ENCODE data around the gene VEGFC.

VEGFC gene

GRCh38 chr4:176825586-176825985, 32.9 kb upstream of the VEGFC start:
- Histone ChIP-seq H3K4me3 (ENCODE audit: low read depth in 1 of 2, low read length in 2 of 2) (no peak overlapping the region), H3K36me3 (ENCODE audit: control insufficient read depth in 1 of 2, insufficient read depth in 2 of 2, low read length in 2 of 2) (no peaks in the 10 kb centered on the region), H3K9ac (ENCODE audit: low read depth in 1 of 2, low read length in 2 of 2) (no peak overlapping the region), H3K9me3 (ENCODE audit: control insufficient read depth in 1 of 2, low read length in 2 of 2) (no peaks in the 10 kb centered on the region), H3K27ac (ENCODE audit: low read depth, low read length) (no peak overlapping the region), H3K27me3 (ENCODE audit: control insufficient read depth in 1 of 2, insufficient read depth in 2 of 2, low read length in 2 of 2) (no peaks in the 10 kb centered on the region), H3K4me1 (ENCODE audit: control insufficient read depth in 1 of 2, insufficient read depth in 2 of 2, low read length in 2 of 2) (no peaks in the 10 kb centered on the region)

GRCh38 chr4:176824645-176825366, 32.1 kb upstream of the VEGFC start:
- no peak overlapping the region for H3K4me3 ChIP-seq (ENCODE audit: low read depth in 1 of 2, low read length in 2 of 2)

GRCh38 chr4:176818531-176818930, 25.8 kb upstream of the VEGFC start:
- H3K36me3 ChIP-seq (ENCODE audit: control insufficient read depth in 1 of 2, insufficient read depth in 2 of 2, low read length in 2 of 2): no peaks in the 10 kb centered on the region

More at GRCh38 chr4:176824645-176825366, 32.1 kb upstream of the VEGFC start:
- Histone ChIP-seq H3K36me3 (ENCODE audit: control insufficient read depth in 1 of 2, insufficient read depth in 2 of 2, low read length in 2 of 2) (no peaks in the 10 kb centered on the region), H3K9me3 (ENCODE audit: control insufficient read depth in 1 of 2, low read length in 2 of 2) (no peaks in the 10 kb centered on the region), H3K4me1 (ENCODE audit: control insufficient read depth in 1 of 2, insufficient read depth in 2 of 2, low read length in 2 of 2) (no peaks in the 10 kb centered on the region), H3K27ac (ENCODE audit: low read depth, low read length) (no peak overlapping the region), H3K9ac (ENCODE audit: low read depth in 1 of 2, low read length in 2 of 2) (no peak overlapping the region), H3K27me3 (ENCODE audit: control insufficient read depth in 1 of 2, insufficient read depth in 2 of 2, low read length in 2 of 2) (no peaks in the 10 kb centered on the region)

GRCh38 chr4:176817204-176817603, 24.5 kb upstream of the VEGFC start:
- H3K9me3 ChIP-seq (ENCODE audit: control insufficient read depth in 1 of 2, low read length in 2 of 2): no peaks in the 10 kb centered on the region
- H3K9ac ChIP-seq (ENCODE audit: low read depth in 1 of 2, low read length in 2 of 2): no peak overlapping the region
- H3K36me3 ChIP-seq (ENCODE audit: control insufficient read depth in 1 of 2, insufficient read depth in 2 of 2, low read length in 2 of 2): no peaks in the 10 kb centered on the region
- no peaks in the 10 kb centered on the region for H3K27me3 ChIP-seq (ENCODE audit: control insufficient read depth in 1 of 2, insufficient read depth in 2 of 2, low read length in 2 of 2)
- no peaks in the 10 kb centered on the region for H3K4me1 ChIP-seq (ENCODE audit: control insufficient read depth in 1 of 2, insufficient read depth in 2 of 2, low read length in 2 of 2)
- no peak overlapping the region for H3K27ac ChIP-seq (ENCODE audit: low read depth, low read length)
- H3K4me3 ChIP-seq (ENCODE audit: low read depth in 1 of 2, low read length in 2 of 2): no peak overlapping the region

More at GRCh38 chr4:176818531-176818930, 25.8 kb upstream of the VEGFC start:
- Histone ChIP-seq H3K27ac (ENCODE audit: low read depth, low read length) (no peak overlapping the region), H3K9me3 (ENCODE audit: control insufficient read depth in 1 of 2, low read length in 2 of 2) (no peaks in the 10 kb centered on the region), H3K9ac (ENCODE audit: low read depth in 1 of 2, low read length in 2 of 2) (no peak overlapping the region), H3K4me3 (ENCODE audit: low read depth in 1 of 2, low read length in 2 of 2) (no peak overlapping the region), H3K4me1 (ENCODE audit: control insufficient read depth in 1 of 2, insufficient read depth in 2 of 2, low read length in 2 of 2) (no peaks in the 10 kb centered on the region), H3K27me3 (ENCODE audit: control insufficient read depth in 1 of 2, insufficient read depth in 2 of 2, low read length in 2 of 2) (no peaks in the 10 kb centered on the region)

- Histone ChIP-seq H3K4me3 (ENCODE audit: low read depth in 1 of 2, low read length in 2 of 2) (no peak overlapping the region), H3K9me3 (ENCODE audit: control insufficient read depth in 1 of 2, low read length in 2 of 2) (no peaks in the 10 kb centered on the region), H3K36me3 (ENCODE audit: control insufficient read depth in 1 of 2, insufficient read depth in 2 of 2, low read length in 2 of 2) (no peaks in the 10 kb centered on the region), H3K27ac (ENCODE audit: low read depth, low read length) (no peak overlapping the region), H3K9ac (ENCODE audit: low read depth in 1 of 2, low read length in 2 of 2) (no peak overlapping the region), H3K27me3 (ENCODE audit: control insufficient read depth in 1 of 2, insufficient read depth in 2 of 2, low read length in 2 of 2) (no peaks in the 10 kb centered on the region), H3K4me1 (ENCODE audit: control insufficient read depth in 1 of 2, insufficient read depth in 2 of 2, low read length in 2 of 2) (no peaks in the 10 kb centered on the region)
These were observed 22.0 kb upstream of the VEGFC start for GRCh38 chr4:176814770-176815169.

- H3K36me3 ChIP-seq (ENCODE audit: control insufficient read depth in 1 of 2, insufficient read depth in 2 of 2, low read length in 2 of 2): no peaks in the 10 kb centered on the region
- no peaks in the 10 kb centered on the region for H3K27me3 ChIP-seq (ENCODE audit: control insufficient read depth in 1 of 2, insufficient read depth in 2 of 2, low read length in 2 of 2)
- no peak overlapping the region for H3K27ac ChIP-seq (ENCODE audit: low read depth, low read length)
- no peaks in the 10 kb centered on the region for H3K4me1 ChIP-seq (ENCODE audit: control insufficient read depth in 1 of 2, insufficient read depth in 2 of 2, low read length in 2 of 2)
- peaks cover 3 to 4% of the 10 kb centered on the region in 2 donors for H3K9me3 ChIP-seq (ENCODE audit: control insufficient read depth in 1 of 2, low read length in 2 of 2)
- no peak overlapping the region for H3K9ac ChIP-seq (ENCODE audit: low read depth in 1 of 2, low read length in 2 of 2)
- no peak overlapping the region for H3K4me3 ChIP-seq (ENCODE audit: low read depth in 1 of 2, low read length in 2 of 2)
These were observed 17.9 kb upstream of the VEGFC start for GRCh38 chr4:176810481-176811249.

GRCh38 chr4:176806778-176807375, 14.2 kb upstream of the VEGFC start:
- Histone ChIP-seq H3K27me3 (ENCODE audit: control insufficient read depth in 1 of 2, insufficient read depth in 2 of 2, low read length in 2 of 2) (no peaks in the 10 kb centered on the region), H3K9ac (ENCODE audit: low read depth in 1 of 2, low read length in 2 of 2) (no peak overlapping the region), H3K4me1 (ENCODE audit: control insufficient read depth in 1 of 2, insufficient read depth in 2 of 2, low read length in 2 of 2) (no peaks in the 10 kb centered on the region), H3K36me3 (ENCODE audit: control insufficient read depth in 1 of 2, insufficient read depth in 2 of 2, low read length in 2 of 2) (no peaks in the 10 kb centered on the region), H3K9me3 (ENCODE audit: control insufficient read depth in 1 of 2, low read length in 2 of 2) (peaks cover 3 to 4% of the 10 kb centered on the region in 2 donors), H3K27ac (ENCODE audit: low read depth, low read length) (no peak overlapping the region), H3K4me3 (ENCODE audit: low read depth in 1 of 2, low read length in 2 of 2) (no peak overlapping the region)

- Histone ChIP-seq H3K9me3 (ENCODE audit: control insufficient read depth in 1 of 2, low read length in 2 of 2) (peaks cover 3 to 4% of the 10 kb centered on the region in 2 donors), H3K27me3 (ENCODE audit: control insufficient read depth in 1 of 2, insufficient read depth in 2 of 2, low read length in 2 of 2) (no peaks in the 10 kb centered on the region), H3K4me1 (ENCODE audit: control insufficient read depth in 1 of 2, insufficient read depth in 2 of 2, low read length in 2 of 2) (no peaks in the 10 kb centered on the region), H3K27ac (ENCODE audit: low read depth, low read length) (no peak overlapping the region), H3K36me3 (ENCODE audit: control insufficient read depth in 1 of 2, insufficient read depth in 2 of 2, low read length in 2 of 2) (no peaks in the 10 kb centered on the region), H3K9ac (ENCODE audit: low read depth in 1 of 2, low read length in 2 of 2) (no peak overlapping the region), H3K4me3 (ENCODE audit: low read depth in 1 of 2, low read length in 2 of 2) (no peak overlapping the region)
These were observed 12.4 kb upstream of the VEGFC start for GRCh38 chr4:176805155-176805554.

GRCh38 chr4:176800891-176801534, 8.3 kb upstream of the VEGFC start:
- no peaks in the 10 kb centered on the region for H3K27me3 ChIP-seq (ENCODE audit: control insufficient read depth in 1 of 2, insufficient read depth in 2 of 2, low read length in 2 of 2)

GRCh38 chr4:176799653-176800052, 6.9 kb upstream of the VEGFC start:
- H3K27ac ChIP-seq (ENCODE audit: low read depth, low read length): no peak overlapping the region
- H3K36me3 ChIP-seq (ENCODE audit: control insufficient read depth in 1 of 2, insufficient read depth in 2 of 2, low read length in 2 of 2): no peaks in the 10 kb centered on the region
- no peaks in the 10 kb centered on the region for H3K9me3 ChIP-seq (ENCODE audit: control insufficient read depth in 1 of 2, low read length in 2 of 2)
- no peaks in the 10 kb centered on the region for H3K4me1 ChIP-seq (ENCODE audit: control insufficient read depth in 1 of 2, insufficient read depth in 2 of 2, low read length in 2 of 2)
- no peak overlapping the region for H3K4me3 ChIP-seq (ENCODE audit: low read depth in 1 of 2, low read length in 2 of 2)
- no peak overlapping the region for H3K9ac ChIP-seq (ENCODE audit: low read depth in 1 of 2, low read length in 2 of 2)
- H3K27me3 ChIP-seq (ENCODE audit: control insufficient read depth in 1 of 2, insufficient read depth in 2 of 2, low read length in 2 of 2): no peaks in the 10 kb centered on the region

More at GRCh38 chr4:176800891-176801534, 8.3 kb upstream of the VEGFC start:
- no peaks in the 10 kb centered on the region for H3K9me3 ChIP-seq (ENCODE audit: control insufficient read depth in 1 of 2, low read length in 2 of 2)
- no peak overlapping the region for H3K9ac ChIP-seq (ENCODE audit: low read depth in 1 of 2, low read length in 2 of 2)
- H3K4me3 ChIP-seq (ENCODE audit: low read depth in 1 of 2, low read length in 2 of 2): no peak overlapping the region
- H3K36me3 ChIP-seq (ENCODE audit: control insufficient read depth in 1 of 2, insufficient read depth in 2 of 2, low read length in 2 of 2): no peaks in the 10 kb centered on the region
- H3K4me1 ChIP-seq (ENCODE audit: control insufficient read depth in 1 of 2, insufficient read depth in 2 of 2, low read length in 2 of 2): no peaks in the 10 kb centered on the region
- no peak overlapping the region for H3K27ac ChIP-seq (ENCODE audit: low read depth, low read length)
